ENCODE measurements around the gene FYN.
"Not testable (repeated sequence)": the region's sequence is repeated elsewhere in the genome, so short reads cannot be mapped to it uniquely, and the experiment has no call there.

FYN gene

GRCh38 chr6:111894272-111894671 lies 21.0 kb upstream of the FYN start:
- peaks cover 2% of the 10 kb centered on the region for H3K4me1 Mint-ChIP-seq (ENCODE audit: low read depth)
- no peak for DNase-seq
- no peak overlapping the region for H3K27ac Mint-ChIP-seq
- H3K9me3 Mint-ChIP-seq: no peaks in the 10 kb centered on the region
- no peaks in the 10 kb centered on the region for H3K36me3 Mint-ChIP-seq (ENCODE audit: low read depth)
- no peaks in the 10 kb centered on the region for H3K27me3 Mint-ChIP-seq
- no peak overlapping the region for H3K4me3 Mint-ChIP-seq

- Mint-ChIP-seq H3K9me3 (no peaks in the 10 kb centered on the region), H3K4me3 (no peak overlapping the region), H3K27ac (no peak overlapping the region), H3K36me3 (ENCODE audit: low read depth) (no peaks in the 10 kb centered on the region), H3K27me3 (no peaks in the 10 kb centered on the region), H3K4me1 (ENCODE audit: low read depth) (peaks cover 2% of the 10 kb centered on the region)
- DNase-seq: no peak
These were observed 19.2 kb upstream of the FYN start for GRCh38 chr6:111892431-111892830.

- DNase-seq: no peak
- Mint-ChIP-seq H3K4me1 (ENCODE audit: low read depth) (peaks cover 2% of the 10 kb centered on the region), H3K27me3 (no peaks in the 10 kb centered on the region), H3K9me3 (no peaks in the 10 kb centered on the region), H3K36me3 (ENCODE audit: low read depth) (no peaks in the 10 kb centered on the region), H3K27ac (no peak overlapping the region), H3K4me3 (no peak overlapping the region)
These were observed 17.7 kb upstream of the FYN start for GRCh38 chr6:111890988-111891387.

GRCh38 chr6:111888928-111889695 lies 15.9 kb upstream of the FYN start:
- Mint-ChIP-seq H3K27me3 (no peaks in the 10 kb centered on the region), H3K9me3 (peaks cover 4% of the 10 kb centered on the region), H3K27ac (no peak overlapping the region), H3K36me3 (ENCODE audit: low read depth) (no peaks in the 10 kb centered on the region), H3K4me1 (ENCODE audit: low read depth) (no peaks in the 10 kb centered on the region), H3K4me3 (no peak overlapping the region)
- DNase-seq: no peak

- not testable (repeated sequence) for H3K27me3 Mint-ChIP-seq; H3K4me1 Mint-ChIP-seq (ENCODE audit: low read depth); H3K36me3 Mint-ChIP-seq (ENCODE audit: low read depth); DNase-seq; H3K9me3 Mint-ChIP-seq; H3K27ac Mint-ChIP-seq; H3K4me3 Mint-ChIP-seq
These were observed 13.5 kb upstream of the FYN start for GRCh38 chr6:111886793-111887192.

GRCh38 chr6:111885373-111886027 lies 12.2 kb upstream of the FYN start:
- Mint-ChIP-seq H3K4me1 (ENCODE audit: low read depth) (no peaks in the 10 kb centered on the region), H3K4me3 (no peak overlapping the region), H3K36me3 (ENCODE audit: low read depth) (no peaks in the 10 kb centered on the region), H3K27me3 (no peaks in the 10 kb centered on the region), H3K27ac (no peak overlapping the region), H3K9me3 (peaks cover 12% of the 10 kb centered on the region)
- DNase-seq: no peak

GRCh38 chr6:111884068-111884467 lies 10.8 kb upstream of the FYN start:
- Mint-ChIP-seq H3K9me3 (peaks cover 18% of the 10 kb centered on the region), H3K27ac (no peak overlapping the region)

GRCh38 chr6:111880181-111880888 lies 7.1 kb upstream of the FYN start:
- DNase-seq: no peak
- H3K36me3 Mint-ChIP-seq (ENCODE audit: low read depth): peaks cover 4% of the 10 kb centered on the region

More at GRCh38 chr6:111884068-111884467, 10.8 kb upstream of the FYN start:
- DNase-seq: no peak
- peaks cover 4% of the 10 kb centered on the region for H3K36me3 Mint-ChIP-seq (ENCODE audit: low read depth)
- H3K27me3 Mint-ChIP-seq: no peaks in the 10 kb centered on the region
- no peak overlapping the region for H3K4me3 Mint-ChIP-seq
- no peaks in the 10 kb centered on the region for H3K4me1 Mint-ChIP-seq (ENCODE audit: low read depth)

GRCh38 chr6:111875741-111876140 lies 2.5 kb upstream of the FYN start:
- peaks cover 9% of the 10 kb centered on the region for H3K9me3 Mint-ChIP-seq
- no peak overlapping the region for H3K4me3 Mint-ChIP-seq
- H3K4me1 Mint-ChIP-seq (ENCODE audit: low read depth): peaks cover 17% of the 10 kb centered on the region
- H3K27me3 Mint-ChIP-seq: no peaks in the 10 kb centered on the region
- no peak overlapping the region for H3K27ac Mint-ChIP-seq
- no peak for DNase-seq
- peaks cover 25% of the 10 kb centered on the region for H3K36me3 Mint-ChIP-seq (ENCODE audit: low read depth)

More at GRCh38 chr6:111880181-111880888, 7.1 kb upstream of the FYN start:
- H3K4me3 Mint-ChIP-seq: no peak overlapping the region
- peaks cover 2% of the 10 kb centered on the region for H3K4me1 Mint-ChIP-seq (ENCODE audit: low read depth)
- H3K27ac Mint-ChIP-seq: no peak overlapping the region
- H3K9me3 Mint-ChIP-seq: peaks cover 14% of the 10 kb centered on the region
- H3K27me3 Mint-ChIP-seq: no peaks in the 10 kb centered on the region

- Mint-ChIP-seq H3K36me3 (ENCODE audit: low read depth) (peaks cover 39% of the 10 kb centered on the region), H3K4me3 (peak overlapping the region; percentile 85), H3K27me3 (no peaks in the 10 kb centered on the region), H3K27ac (peak overlapping the region; percentile 96), H3K4me1 (ENCODE audit: low read depth) (peaks cover 34% of the 10 kb centered on the region), H3K9me3 (no peaks in the 10 kb centered on the region)
- DNase-seq: peak; percentile 64
These were observed 768 bp upstream of the FYN start for GRCh38 chr6:111874025-111874415.

- H3K27me3 Mint-ChIP-seq: no peaks in the 10 kb centered on the region
- peaks cover 48% of the 10 kb centered on the region for H3K4me1 Mint-ChIP-seq (ENCODE audit: low read depth)
- peak overlapping the region; percentile 98 for H3K4me3 Mint-ChIP-seq
- DNase-seq: peak; percentile 83
- H3K27ac Mint-ChIP-seq: peak overlapping the region; percentile 98
- peaks cover 52% of the 10 kb centered on the region for H3K36me3 Mint-ChIP-seq (ENCODE audit: low read depth)
- H3K9me3 Mint-ChIP-seq: no peaks in the 10 kb centered on the region
These were observed 663 bp downstream of the FYN start for GRCh38 chr6:111872401-111873177.

GRCh38 chr6:111871725-111872400 lies 1.4 kb downstream of the FYN start:
- Mint-ChIP-seq H3K27ac (peak overlapping the region; percentile 98), H3K9me3 (no peaks in the 10 kb centered on the region), H3K4me1 (ENCODE audit: low read depth) (peaks cover 56% of the 10 kb centered on the region), H3K36me3 (ENCODE audit: low read depth) (peaks cover 58% of the 10 kb centered on the region), H3K27me3 (no peaks in the 10 kb centered on the region), H3K4me3 (peak overlapping the region; percentile 98)
- peak; percentile 61 for DNase-seq

- H3K9me3 Mint-ChIP-seq: no peaks in the 10 kb centered on the region
- no peaks in the 10 kb centered on the region for H3K27me3 Mint-ChIP-seq
- peaks cover 64% of the 10 kb centered on the region for H3K36me3 Mint-ChIP-seq (ENCODE audit: low read depth)
- peaks cover 62% of the 10 kb centered on the region for H3K4me1 Mint-ChIP-seq (ENCODE audit: low read depth)
- H3K4me3 Mint-ChIP-seq: peak overlapping the region; percentile 98
- DNase-seq: peak; percentile 45
- peak overlapping the region; percentile 98 for H3K27ac Mint-ChIP-seq
These were observed 2.0 kb downstream of the FYN start for GRCh38 chr6:111871207-111871606.

GRCh38 chr6:111870742-111871064 lies 2.5 kb downstream of the FYN start:
- peak overlapping the region; percentile 98 for H3K27ac Mint-ChIP-seq
- H3K9me3 Mint-ChIP-seq: no peaks in the 10 kb centered on the region
- peaks cover 67% of the 10 kb centered on the region for H3K4me1 Mint-ChIP-seq (ENCODE audit: low read depth)
- H3K36me3 Mint-ChIP-seq (ENCODE audit: low read depth): peaks cover 67% of the 10 kb centered on the region
- no peak for DNase-seq
- no peaks in the 10 kb centered on the region for H3K27me3 Mint-ChIP-seq
- H3K4me3 Mint-ChIP-seq: peak overlapping the region; percentile 98
